Measurements from ENCODE around the gene BCKDHB. TPM values are rescaled to one million over a fixed set of nuclear protein-coding genes. Genes with fewer than 3 reads are reported as not detected.

BCKDHB gene
- total and polyA plus RNA-seq, 2 donors (not counting 1 experiment from before 2014, with no cell fraction given): 9.6 to 20.1 TPM

- ChIA-PET POLR2A (no interaction called here), CTCF (interaction anchor here (1.3 kb wide), 1 partner anchor 1410 kb away, joined by 4 read pairs; no protein-coding TSS in a partner anchor)
- Mint-ChIP-seq H3K27me3 (no peaks in the 10 kb centered on the region), H3K27ac (no peak overlapping the region), H3K4me3 (no peak overlapping the region), H3K4me1 (no peaks in the 10 kb centered on the region), H3K9me3 (ENCODE audit: insufficient read depth) (no peaks in the 10 kb centered on the region)
- no CpG with 5 or more reads among the region's 2 CpGs for WGBS (ENCODE audit: insufficient coverage)
- intact Hi-C loops (cut with micrococcal nuclease): no loop called here
- no peak overlapping the region for H2AFZ ChIP-seq (ENCODE audit: insufficient read depth, low read depth, low read length, poor library complexity, severe bottlenecking)
- no peaks in the 10 kb centered on the region for H4K20me1 ChIP-seq (ENCODE audit: control insufficient read depth, insufficient read depth, low read length, poor library complexity, severe bottlenecking)
- ATAC-seq (ENCODE audit: low read depth) (no peak), DNase-seq (no peak)
- no peak overlapping the region for H3K9ac ChIP-seq (ENCODE audit: low read length)
- no peaks in the 10 kb centered on the region for H3K4me1 ChIP-seq (ENCODE audit: control insufficient read depth in 2 of 2, insufficient read depth in 2 of 2, low read length in 2 of 2)
- H3K79me2 ChIP-seq (ENCODE audit: control insufficient read depth, insufficient read depth, low read length): no peaks in the 10 kb centered on the region
- no peaks in the 10 kb centered on the region for H3K36me3 ChIP-seq (replicated peaks in 1 of 2; ENCODE audit: control extremely low read depth in 1 of 2, control insufficient read depth in 1 of 2, extremely low read depth in 1 of 2, insufficient read depth in 2 of 2, low read length in 1 of 2)
- TF ChIP-seq EZH2 (IDR thresholded peaks at IDR 0.05; ENCODE audit: borderline replicate concordance, insufficient read depth, low read depth, low read length, poor library complexity, severe bottlenecking) (no peak), CTCF (IDR thresholded peaks at IDR 0.05) (no peak)
- H3K9me3 ChIP-seq (ENCODE audit: control extremely low read depth in 1 of 3, control insufficient read depth in 2 of 3, insufficient read depth in 1 of 3, low read length in 2 of 3): no peaks in the 10 kb centered on the region
- H3K4me2 ChIP-seq (replicated peaks; ENCODE audit: low read depth, low read length, poor library complexity, severe bottlenecking): no peak overlapping the region
- no peak overlapping the region for H3K27ac ChIP-seq (ENCODE audit: low read length in 2 of 2)
- no peaks in the 10 kb centered on the region for H3K27me3 ChIP-seq (replicated peaks in 1 of 4; ENCODE audit: control extremely low read depth in 1 of 4, control insufficient read depth in 3 of 4, insufficient read depth in 4 of 4, low read length in 3 of 4)
- H3K4me3 ChIP-seq (ENCODE audit: control extremely low read depth in 1 of 5, extremely low read depth in 1 of 5, insufficient read depth in 1 of 5, low read depth in 2 of 5, low read length in 4 of 5): no peak overlapping the region
Observed at GRCh38 chr6:80343511-80343910, 237.0 kb downstream of the BCKDHB start.

GRCh38 chr6:80347101-80347500 lies 240.6 kb downstream of the BCKDHB start:
- POLR2A ChIA-PET: no interaction called here
- Histone ChIP-seq H3K79me2 (ENCODE audit: control insufficient read depth, insufficient read depth, low read length) (no peaks in the 10 kb centered on the region), H4K20me1 (ENCODE audit: control insufficient read depth, insufficient read depth, low read length, poor library complexity, severe bottlenecking) (no peaks in the 10 kb centered on the region), H3K36me3 (replicated peaks in 1 of 2; ENCODE audit: control extremely low read depth in 1 of 2, control insufficient read depth in 1 of 2, extremely low read depth in 1 of 2, insufficient read depth in 2 of 2, low read length in 1 of 2) (no peaks in the 10 kb centered on the region), H3K4me3 (ENCODE audit: control extremely low read depth in 1 of 5, extremely low read depth in 1 of 5, insufficient read depth in 1 of 5, low read depth in 2 of 5, low read length in 4 of 5) (no peak overlapping the region), H3K27ac (ENCODE audit: low read length in 2 of 2) (no peak overlapping the region), H3K9me3 (ENCODE audit: control extremely low read depth in 1 of 3, control insufficient read depth in 2 of 3, insufficient read depth in 1 of 3, low read length in 2 of 3) (no peaks in the 10 kb centered on the region), H3K4me2 (replicated peaks; ENCODE audit: low read depth, low read length, poor library complexity, severe bottlenecking) (no peak overlapping the region), H3K9ac (ENCODE audit: low read length) (no peak overlapping the region), H3K4me1 (ENCODE audit: control insufficient read depth in 2 of 2, insufficient read depth in 2 of 2, low read length in 2 of 2) (no peaks in the 10 kb centered on the region), H3K27me3 (replicated peaks in 1 of 4; ENCODE audit: control extremely low read depth in 1 of 4, control insufficient read depth in 3 of 4, insufficient read depth in 4 of 4, low read length in 3 of 4) (no peaks in the 10 kb centered on the region), H2AFZ (ENCODE audit: insufficient read depth, low read depth, low read length, poor library complexity, severe bottlenecking) (no peak overlapping the region)
- no peak for ATAC-seq (ENCODE audit: low read depth)
- intact Hi-C loops (cut with micrococcal nuclease): no loop called here
- TF ChIP-seq CTCF (IDR thresholded peaks at IDR 0.05): no peak
- TF ChIP-seq EZH2 (IDR thresholded peaks at IDR 0.05; ENCODE audit: borderline replicate concordance, insufficient read depth, low read depth, low read length, poor library complexity, severe bottlenecking): no peak
- no peaks in the 10 kb centered on the region for H3K27me3 Mint-ChIP-seq
- no CpG with 5 or more reads among the region's 1 CpG for WGBS (ENCODE audit: insufficient coverage)
- no peak overlapping the region for H3K27ac Mint-ChIP-seq
- no peak for DNase-seq
- no peaks in the 10 kb centered on the region for H3K4me1 Mint-ChIP-seq
- no peaks in the 10 kb centered on the region for H3K9me3 Mint-ChIP-seq (ENCODE audit: insufficient read depth)
- CTCF ChIA-PET: no interaction called here
- H3K4me3 Mint-ChIP-seq: no peak overlapping the region

All from B cell (primary cell).